SK-N-SH treated with all-trans-retinoic acid at 6 μM for 48 hours (cell line): Measurements from ENCODE around the gene EML6.

ENCODE experiments used
- CREB5 ChIP-seq: fragments of 250-450 bp; sonication (Bioruptor Pico); IDR thresholded peaks from 2 replicates; pipeline ENCODE4 v1.5.1; 2020; ENCODE audit warnings: low read depth, mild to moderate bottlenecking, moderate library complexity
- CSDC2 ChIP-seq: fragments of 250-450 bp; sonication (Bioruptor Pico); IDR thresholded peaks from 2 replicates; pipeline ENCODE4 v1.5.0; 2020; ENCODE audit warnings: mild to moderate bottlenecking, moderate library complexity
- CSRNP3 ChIP-seq: fragments of 250-450 bp; sonication (Bioruptor Pico); IDR thresholded peaks from 2 replicates; pipeline ENCODE4 v1.5.1; 2021; ENCODE audit warnings: mild to moderate bottlenecking, moderate library complexity
- ESRRG ChIP-seq: fragments of 250-450 bp; sonication (Bioruptor Pico); IDR thresholded peaks from 2 replicates; pipeline ENCODE4 v1.6.1; 2021; ENCODE audit warnings: mild to moderate bottlenecking
- GLIS3 ChIP-seq: fragments of 250-450 bp; sonication (Bioruptor Pico); IDR thresholded peaks from 2 replicates; pipeline ENCODE4 v1.5.0; 2020; ENCODE audit warnings: mild to moderate bottlenecking, moderate library complexity
- ISL1 ChIP-seq: fragments of 250-450 bp; sonication (Bioruptor Pico); IDR thresholded peaks from 2 replicates; pipeline ENCODE4 v2.1.2; 2022; ENCODE audit warnings: mild to moderate bottlenecking, moderate library complexity
- OSR1 ChIP-seq: fragments of 250-450 bp; sonication (Bioruptor Pico); IDR thresholded peaks from 2 replicates; pipeline ENCODE4 v1.8.0; 2022; ENCODE audit warnings: moderate library complexity, mild to moderate bottlenecking, inconsistent platforms
- PATZ1 ChIP-seq: fragments of 250-450 bp; sonication (Bioruptor Pico); IDR thresholded peaks from 2 replicates; pipeline ENCODE4 v1.8.0; 2020; ENCODE audit warnings: mild to moderate bottlenecking, moderate library complexity, borderline replicate concordance
- POU6F1 ChIP-seq: fragments of 250-450 bp; sonication (Bioruptor Pico); IDR thresholded peaks from 2 replicates; pipeline ENCODE4 v1.8.0; 2021; ENCODE audit warnings: low read depth, mild to moderate bottlenecking, moderate library complexity, borderline replicate concordance
- PPARA ChIP-seq: fragments of 250-450 bp; sonication (Bioruptor Pico); IDR thresholded peaks from 2 replicates; pipeline ENCODE4 v1.5.0; 2020; ENCODE audit warnings: mild to moderate bottlenecking, borderline replicate concordance
- SNAI2 ChIP-seq: fragments of 250-450 bp; sonication (Bioruptor Pico); IDR thresholded peaks from 2 replicates; pipeline ENCODE4 v1.5.0; 2020; ENCODE audit warnings: mild to moderate bottlenecking, moderate library complexity
- ZFP3 ChIP-seq: fragments of 250-450 bp; sonication (Bioruptor Pico); IDR thresholded peaks from 2 replicates; pipeline ENCODE4 v1.5.0; 2020; ENCODE audit warnings: mild to moderate bottlenecking, moderate library complexity
- ZFP30 ChIP-seq: fragments of 450-650 bp; formaldehyde crosslinking; IDR thresholded peaks from 2 replicates; pipeline ENCODE4 v1.5.0; 2022; ENCODE audit warnings: mild to moderate bottlenecking, moderate library complexity

GRCh38 chr2:55012672-55013484 lies 289.4 kb downstream of the EML6 start:
- TF ChIP-seq ZFP3 (CRISPR knock-in tag) (no peak), ZFP30 (CRISPR knock-in tag) (no peak), PPARA (CRISPR knock-in tag) (no peak), CSRNP3 (no peak), PATZ1 (CRISPR knock-in tag) (no peak), CREB5 (CRISPR knock-in tag) (no peak), GLIS3 (CRISPR knock-in tag) (no peak), POU6F1 (no peak), ESRRG (CRISPR knock-in tag) (no peak), CSDC2 (CRISPR knock-in tag) (no peak), ISL1 (CRISPR knock-in tag) (no peak), SNAI2 (CRISPR knock-in tag) (no peak), OSR1 (no peak)
